GM23338 (cell line): ENCODE results near the gene TTC6. TPM values are rescaled to one million over a fixed set of nuclear protein-coding genes. Genes with fewer than 3 reads are reported as not detected.

Experiments used
- ATAC-seq: fragments of 200-7000 bp; cut with Tn5 transposase; 3 replicates; pipeline ENCODE4 v1.9.1; 2020
- DNase-seq: peaks from one replicate; pipeline ENCODE4 v3.0.0-alpha.2; 2015; ENCODE audit warnings: low spot score
- H2AFZ ChIP-seq: fragments of 200-600 bp; sonication (generic); 2 replicates; pipeline ENCODE4 v1.8.0; 2016; ENCODE audit warnings: antibody characterized with exemption, mild to moderate bottlenecking, moderate library complexity
- H3F3A ChIP-seq: fragments of 200-600 bp; sonication (generic); replicated peaks from 2 replicates; pipeline ENCODE4 v1.8.0; 2017; ENCODE audit warnings: antibody characterized with exemption, mixed run types, low read depth
- H3K27ac ChIP-seq: fragments of 200-600 bp; sonication (generic); 2 replicates; pipeline ENCODE4 v1.6.1; 2016; ENCODE audit warnings: low read depth
- H3K27me3 ChIP-seq: fragments of 200-600 bp; sonication (generic); 2 replicates; pipeline ENCODE4 v1.8.0; 2016; ENCODE audit warnings: mild to moderate bottlenecking, mixed run types, moderate library complexity; ENCODE audit not compliant: insufficient read depth
- H3K36me3 ChIP-seq: fragments of 200-600 bp; sonication (generic); 2 replicates; pipeline ENCODE4 v1.8.0; 2016; ENCODE audit warnings: mild to moderate bottlenecking; ENCODE audit not compliant: insufficient read depth
- H3K4me1 ChIP-seq: fragments of 200-600 bp; sonication (generic); 2 replicates; pipeline ENCODE4 v1.8.0; 2016; ENCODE audit warnings: mild to moderate bottlenecking, moderate library complexity; ENCODE audit not compliant: insufficient read depth
- H3K4me2 ChIP-seq: fragments of 200-600 bp; sonication (generic); 2 replicates; pipeline ENCODE4 v1.7.1; 2017; ENCODE audit warnings: mixed run types
- H3K4me3 ChIP-seq: fragments of 200-600 bp; sonication (generic); 2 replicates; pipeline ENCODE4 v1.6.1; 2016; ENCODE audit warnings: mixed run types
- H3K79me2 ChIP-seq: fragments of 200-600 bp; sonication (generic); replicated peaks from 2 replicates; pipeline ENCODE4 v1.8.0; 2017; ENCODE audit warnings: mild to moderate bottlenecking; ENCODE audit not compliant: insufficient read depth
- H3K9me2 ChIP-seq: fragments of 200-600 bp; sonication (generic); 2 replicates; pipeline ENCODE4 v1.8.0; 2017; ENCODE audit not compliant: insufficient read depth
- H4K20me1 ChIP-seq: fragments of 200-600 bp; sonication (generic); replicated peaks from 2 replicates; pipeline ENCODE4 v1.8.0; 2017; ENCODE audit warnings: mild to moderate bottlenecking; ENCODE audit not compliant: insufficient read depth
- H3K27ac Mint-ChIP-seq: 2 replicates; pipeline ENCODE4 v1.8.0; 2020; ENCODE audit warnings: inconsistent platforms, mild to moderate bottlenecking, moderate library complexity, mixed read lengths
- H3K27me3 Mint-ChIP-seq: 3 replicates; pipeline ENCODE4 v1.8.0; 2022; ENCODE audit warnings: low read depth, mild to moderate bottlenecking, moderate library complexity, mixed read lengths, inconsistent platforms; ENCODE audit not compliant: insufficient read depth, poor library complexity
- H3K36me3 Mint-ChIP-seq: 3 replicates; pipeline ENCODE4 v1.8.0; 2021; ENCODE audit warnings: low read depth, mild to moderate bottlenecking, inconsistent platforms, moderate library complexity, mixed read lengths
- H3K4me1 Mint-ChIP-seq: 3 replicates; pipeline ENCODE4 v1.8.0; 2020; ENCODE audit warnings: mild to moderate bottlenecking, inconsistent platforms, mixed read lengths
- H3K4me3 Mint-ChIP-seq: 3 replicates; pipeline ENCODE4 v1.8.0; 2021; ENCODE audit warnings: moderate library complexity, mild to moderate bottlenecking, inconsistent platforms, mixed read lengths
- H3K9me3 Mint-ChIP-seq: 3 replicates; pipeline ENCODE4 v1.8.0; 2020; ENCODE audit warnings: moderate library complexity, mild to moderate bottlenecking, inconsistent platforms, mixed read lengths
- EZH2 ChIP-seq: fragments of 200-600 bp; sonication (generic); IDR thresholded peaks from one replicate; pipeline ENCODE4 v1.8.0; 2017; ENCODE audit warnings: antibody characterized with exemption, mild to moderate bottlenecking, low read depth; ENCODE audit not compliant: unreplicated experiment
- EZH2phosphoT487 ChIP-seq: fragments of 200-600 bp; sonication (generic); IDR thresholded peaks from one replicate; pipeline ENCODE4 v1.8.1; 2018; ENCODE audit warnings: antibody characterized with exemption; ENCODE audit not compliant: unreplicated experiment
- POLR2AphosphoS5 ChIP-seq: IDR thresholded peaks from 2 replicates; pipeline ENCODE4 v1.6.1; 2016; ENCODE audit warnings: antibody characterized with exemption, low read depth
- polyA plus RNA-seq: library from polyadenylated mRNA; unstranded; fragments of >200 nt; fragmentation: Nextera tagmentation; extraction: Ambion mirVana; gene quantifications from 2 replicates; pipeline ENCODE4 v1.2.1, GENCODE V29; 2016
- total RNA-seq: library from RNA; depleted of rRNA; stranded (reverse); fragments of >200 nt; shearing (Covaris generic); gene quantifications from 2 replicates; pipeline ENCODE4 v1.2.3, GENCODE V29; 2014
- TF ChIP-seq, protein P1 (sequence below), 2 experiments: fragments of 200-600 bp in 1 of 2; sonication (generic) in 1 of 2; conservative IDR thresholded peaks; 2 replicates each; pipeline versions ENCODE4 v1.5.1 to v1.6.1; 2016 to 2017; ENCODE audit warnings: antibody characterized with exemption in 2 of 2, low read depth in 2 of 2, mild to moderate bottlenecking in 2 of 2, moderate library complexity in 1 of 2
- TF ChIP-seq, protein P2 (sequence below): IDR thresholded peaks from one replicate; pipeline ENCODE4 v1.6.1; 2018; ENCODE audit warnings: antibody characterized with exemption; ENCODE audit not compliant: unreplicated experiment
- TF ChIP-seq, protein P3 (sequence below): fragments of 250-450 bp; sonication (Bioruptor Pico); IDR thresholded peaks from 2 replicates; pipeline ENCODE4 v1.5.0; 2020; ENCODE audit warnings: mild to moderate bottlenecking, moderate library complexity
- TF ChIP-seq, protein P4 (sequence below): IDR thresholded peaks from 2 replicates; pipeline ENCODE4 v1.6.1; 2016; ENCODE audit warnings: antibody characterized with exemption

Gene TTC6
- total and polyA plus RNA-seq, 2 experiments from 2014 or later = 0.31 TPM; not detected in 1

DNA sequence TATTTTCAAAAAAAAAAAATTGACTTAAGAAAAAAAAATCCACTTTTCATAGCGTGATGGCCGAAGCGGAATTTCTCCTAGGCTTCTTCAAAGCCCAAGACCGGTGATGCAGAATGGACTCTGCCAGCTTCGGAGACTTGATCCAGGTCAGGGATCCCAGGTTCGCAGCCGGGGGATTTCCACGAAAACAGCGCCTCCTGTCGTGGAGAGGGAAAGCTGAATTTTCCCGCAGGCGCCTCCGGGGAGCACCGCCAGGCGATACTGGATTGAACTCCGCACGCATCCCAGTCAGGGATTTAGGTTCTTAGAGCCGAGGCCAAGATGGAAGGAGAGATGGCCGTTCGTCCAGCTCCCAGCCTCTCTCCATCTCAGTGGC is 2.1 kb downstream of the TTC6 start:
- Histone ChIP-seq H3K36me3 (no peaks in the 10 kb centered on the region), H3K27ac (no peak overlapping the region), H3K27me3 (peaks cover 99% of the 10 kb centered on the region), H4K20me1 (peaks cover 41% of the 10 kb centered on the region), H3K4me3 (peak overlapping the region; percentile 55), H3K4me1 (peaks cover 48% of the 10 kb centered on the region), H2AFZ (no peak overlapping the region), H3K79me2 (no peaks in the 10 kb centered on the region), H3K4me2 (peak overlapping the region; percentile 77), H3F3A (peaks cover 34% of the 10 kb centered on the region), H3K9me2 (no peaks in the 10 kb centered on the region)
- TF ChIP-seq, protein P1, sequence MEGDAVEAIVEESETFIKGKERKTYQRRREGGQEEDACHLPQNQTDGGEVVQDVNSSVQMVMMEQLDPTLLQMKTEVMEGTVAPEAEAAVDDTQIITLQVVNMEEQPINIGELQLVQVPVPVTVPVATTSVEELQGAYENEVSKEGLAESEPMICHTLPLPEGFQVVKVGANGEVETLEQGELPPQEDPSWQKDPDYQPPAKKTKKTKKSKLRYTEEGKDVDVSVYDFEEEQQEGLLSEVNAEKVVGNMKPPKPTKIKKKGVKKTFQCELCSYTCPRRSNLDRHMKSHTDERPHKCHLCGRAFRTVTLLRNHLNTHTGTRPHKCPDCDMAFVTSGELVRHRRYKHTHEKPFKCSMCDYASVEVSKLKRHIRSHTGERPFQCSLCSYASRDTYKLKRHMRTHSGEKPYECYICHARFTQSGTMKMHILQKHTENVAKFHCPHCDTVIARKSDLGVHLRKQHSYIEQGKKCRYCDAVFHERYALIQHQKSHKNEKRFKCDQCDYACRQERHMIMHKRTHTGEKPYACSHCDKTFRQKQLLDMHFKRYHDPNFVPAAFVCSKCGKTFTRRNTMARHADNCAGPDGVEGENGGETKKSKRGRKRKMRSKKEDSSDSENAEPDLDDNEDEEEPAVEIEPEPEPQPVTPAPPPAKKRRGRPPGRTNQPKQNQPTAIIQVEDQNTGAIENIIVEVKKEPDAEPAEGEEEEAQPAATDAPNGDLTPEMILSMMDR (conservative IDR thresholded peaks at IDR 0.05; ENCODE audit: low read depth in 2 of 2) = peak; percentile 60 to 64
- TF ChIP-seq, protein P2, sequence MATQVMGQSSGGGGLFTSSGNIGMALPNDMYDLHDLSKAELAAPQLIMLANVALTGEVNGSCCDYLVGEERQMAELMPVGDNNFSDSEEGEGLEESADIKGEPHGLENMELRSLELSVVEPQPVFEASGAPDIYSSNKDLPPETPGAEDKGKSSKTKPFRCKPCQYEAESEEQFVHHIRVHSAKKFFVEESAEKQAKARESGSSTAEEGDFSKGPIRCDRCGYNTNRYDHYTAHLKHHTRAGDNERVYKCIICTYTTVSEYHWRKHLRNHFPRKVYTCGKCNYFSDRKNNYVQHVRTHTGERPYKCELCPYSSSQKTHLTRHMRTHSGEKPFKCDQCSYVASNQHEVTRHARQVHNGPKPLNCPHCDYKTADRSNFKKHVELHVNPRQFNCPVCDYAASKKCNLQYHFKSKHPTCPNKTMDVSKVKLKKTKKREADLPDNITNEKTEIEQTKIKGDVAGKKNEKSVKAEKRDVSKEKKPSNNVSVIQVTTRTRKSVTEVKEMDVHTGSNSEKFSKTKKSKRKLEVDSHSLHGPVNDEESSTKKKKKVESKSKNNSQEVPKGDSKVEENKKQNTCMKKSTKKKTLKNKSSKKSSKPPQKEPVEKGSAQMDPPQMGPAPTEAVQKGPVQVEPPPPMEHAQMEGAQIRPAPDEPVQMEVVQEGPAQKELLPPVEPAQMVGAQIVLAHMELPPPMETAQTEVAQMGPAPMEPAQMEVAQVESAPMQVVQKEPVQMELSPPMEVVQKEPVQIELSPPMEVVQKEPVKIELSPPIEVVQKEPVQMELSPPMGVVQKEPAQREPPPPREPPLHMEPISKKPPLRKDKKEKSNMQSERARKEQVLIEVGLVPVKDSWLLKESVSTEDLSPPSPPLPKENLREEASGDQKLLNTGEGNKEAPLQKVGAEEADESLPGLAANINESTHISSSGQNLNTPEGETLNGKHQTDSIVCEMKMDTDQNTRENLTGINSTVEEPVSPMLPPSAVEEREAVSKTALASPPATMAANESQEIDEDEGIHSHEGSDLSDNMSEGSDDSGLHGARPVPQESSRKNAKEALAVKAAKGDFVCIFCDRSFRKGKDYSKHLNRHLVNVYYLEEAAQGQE = no peak
- no peak for TF ChIP-seq EZH2phosphoT487
- TF ChIP-seq POLR2AphosphoS5 = no peak
- peak; percentile 47 for TF ChIP-seq EZH2
- TF ChIP-seq, protein P3, sequence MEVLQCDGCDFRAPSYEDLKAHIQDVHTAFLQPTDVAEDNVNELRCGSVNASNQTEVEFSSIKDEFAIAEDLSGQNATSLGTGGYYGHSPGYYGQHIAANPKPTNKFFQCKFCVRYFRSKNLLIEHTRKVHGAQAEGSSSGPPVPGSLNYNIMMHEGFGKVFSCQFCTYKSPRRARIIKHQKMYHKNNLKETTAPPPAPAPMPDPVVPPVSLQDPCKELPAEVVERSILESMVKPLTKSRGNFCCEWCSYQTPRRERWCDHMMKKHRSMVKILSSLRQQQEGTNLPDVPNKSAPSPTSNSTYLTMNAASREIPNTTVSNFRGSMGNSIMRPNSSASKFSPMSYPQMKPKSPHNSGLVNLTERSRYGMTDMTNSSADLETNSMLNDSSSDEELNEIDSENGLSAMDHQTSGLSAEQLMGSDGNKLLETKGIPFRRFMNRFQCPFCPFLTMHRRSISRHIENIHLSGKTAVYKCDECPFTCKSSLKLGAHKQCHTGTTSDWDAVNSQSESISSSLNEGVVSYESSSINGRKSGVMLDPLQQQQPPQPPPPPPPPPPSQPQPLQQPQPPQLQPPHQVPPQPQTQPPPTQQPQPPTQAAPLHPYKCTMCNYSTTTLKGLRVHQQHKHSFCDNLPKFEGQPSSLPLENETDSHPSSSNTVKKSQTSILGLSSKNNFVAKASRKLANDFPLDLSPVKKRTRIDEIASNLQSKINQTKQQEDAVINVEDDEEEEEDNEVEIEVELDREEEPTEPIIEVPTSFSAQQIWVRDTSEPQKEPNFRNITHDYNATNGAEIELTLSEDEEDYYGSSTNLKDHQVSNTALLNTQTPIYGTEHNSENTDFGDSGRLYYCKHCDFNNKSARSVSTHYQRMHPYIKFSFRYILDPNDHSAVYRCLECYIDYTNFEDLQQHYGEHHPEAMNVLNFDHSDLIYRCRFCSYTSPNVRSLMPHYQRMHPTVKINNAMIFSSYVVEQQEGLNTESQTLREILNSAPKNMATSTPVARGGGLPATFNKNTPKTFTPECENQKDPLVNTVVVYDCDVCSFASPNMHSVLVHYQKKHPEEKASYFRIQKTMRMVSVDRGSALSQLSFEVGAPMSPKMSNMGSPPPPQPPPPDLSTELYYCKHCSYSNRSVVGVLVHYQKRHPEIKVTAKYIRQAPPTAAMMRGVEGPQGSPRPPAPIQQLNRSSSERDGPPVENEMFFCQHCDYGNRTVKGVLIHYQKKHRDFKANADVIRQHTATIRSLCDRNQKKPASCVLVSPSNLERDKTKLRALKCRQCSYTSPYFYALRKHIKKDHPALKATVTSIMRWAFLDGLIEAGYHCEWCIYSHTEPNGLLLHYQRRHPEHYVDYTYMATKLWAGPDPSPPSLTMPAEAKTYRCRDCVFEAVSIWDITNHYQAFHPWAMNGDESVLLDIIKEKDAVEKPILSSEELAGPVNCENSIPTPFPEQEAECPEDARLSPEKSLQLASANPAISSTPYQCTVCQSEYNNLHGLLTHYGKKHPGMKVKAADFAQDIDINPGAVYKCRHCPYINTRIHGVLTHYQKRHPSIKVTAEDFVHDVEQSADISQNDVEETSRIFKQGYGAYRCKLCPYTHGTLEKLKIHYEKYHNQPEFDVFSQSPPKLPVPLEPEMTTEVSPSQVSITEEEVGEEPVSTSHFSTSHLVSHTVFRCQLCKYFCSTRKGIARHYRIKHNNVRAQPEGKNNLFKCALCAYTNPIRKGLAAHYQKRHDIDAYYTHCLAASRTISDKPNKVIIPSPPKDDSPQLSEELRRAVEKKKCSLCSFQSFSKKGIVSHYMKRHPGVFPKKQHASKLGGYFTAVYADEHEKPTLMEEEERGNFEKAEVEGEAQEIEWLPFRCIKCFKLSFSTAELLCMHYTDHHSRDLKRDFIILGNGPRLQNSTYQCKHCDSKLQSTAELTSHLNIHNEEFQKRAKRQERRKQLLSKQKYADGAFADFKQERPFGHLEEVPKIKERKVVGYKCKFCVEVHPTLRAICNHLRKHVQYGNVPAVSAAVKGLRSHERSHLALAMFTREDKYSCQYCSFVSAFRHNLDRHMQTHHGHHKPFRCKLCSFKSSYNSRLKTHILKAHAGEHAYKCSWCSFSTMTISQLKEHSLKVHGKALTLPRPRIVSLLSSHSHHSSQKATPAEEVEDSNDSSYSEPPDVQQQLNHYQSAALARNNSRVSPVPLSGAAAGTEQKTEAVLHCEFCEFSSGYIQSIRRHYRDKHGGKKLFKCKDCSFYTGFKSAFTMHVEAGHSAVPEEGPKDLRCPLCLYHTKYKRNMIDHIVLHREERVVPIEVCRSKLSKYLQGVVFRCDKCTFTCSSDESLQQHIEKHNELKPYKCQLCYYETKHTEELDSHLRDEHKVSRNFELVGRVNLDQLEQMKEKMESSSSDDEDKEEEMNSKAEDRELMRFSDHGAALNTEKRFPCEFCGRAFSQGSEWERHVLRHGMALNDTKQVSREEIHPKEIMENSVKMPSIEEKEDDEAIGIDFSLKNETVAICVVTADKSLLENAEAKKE = no peak
- TF ChIP-seq, protein P4, sequence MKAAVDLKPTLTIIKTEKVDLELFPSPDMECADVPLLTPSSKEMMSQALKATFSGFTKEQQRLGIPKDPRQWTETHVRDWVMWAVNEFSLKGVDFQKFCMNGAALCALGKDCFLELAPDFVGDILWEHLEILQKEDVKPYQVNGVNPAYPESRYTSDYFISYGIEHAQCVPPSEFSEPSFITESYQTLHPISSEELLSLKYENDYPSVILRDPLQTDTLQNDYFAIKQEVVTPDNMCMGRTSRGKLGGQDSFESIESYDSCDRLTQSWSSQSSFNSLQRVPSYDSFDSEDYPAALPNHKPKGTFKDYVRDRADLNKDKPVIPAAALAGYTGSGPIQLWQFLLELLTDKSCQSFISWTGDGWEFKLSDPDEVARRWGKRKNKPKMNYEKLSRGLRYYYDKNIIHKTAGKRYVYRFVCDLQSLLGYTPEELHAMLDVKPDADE = no peak
- ATAC-seq (peak; percentile 6), DNase-seq (peak; percentile 79)
- H3K9me3 Mint-ChIP-seq = no peaks in the 10 kb centered on the region
- peaks cover 44% of the 10 kb centered on the region for H3K4me1 Mint-ChIP-seq
- peaks cover 92% of the 10 kb centered on the region for H3K27me3 Mint-ChIP-seq
- peak overlapping the region; percentile 62 for H3K4me3 Mint-ChIP-seq
- H3K27ac Mint-ChIP-seq = no peak overlapping the region
- no peaks in the 10 kb centered on the region; the same call in 2 of the 3 replicates for H3K36me3 Mint-ChIP-seq
